Gastrocnemius medialis (tissue), 4 donors: ENCODE measurements around the gene APC2.

ENCODE experiments used
- CTCF ChIP-seq, 5 experiments: fragments of 450-650 bp in 3 of 5; fragments of 200-600 bp in 2 of 5; sonication (generic) in 2 of 5; IDR thresholded peaks in 4 of 5; conservative IDR thresholded peaks in 1 of 5; 1 replicate in 4 of 5; 2 replicates in 1 of 5; pipeline ENCODE4 v1.5.1; 2016 to 2019; ENCODE audit warnings: antibody characterized with exemption in 5 of 5, mild to moderate bottlenecking in 3 of 5, moderate library complexity in 3 of 5
- POLR2A ChIP-seq, 2 donors: fragments of 450-650 bp; IDR thresholded peaks; one replicate each; pipeline ENCODE4 v1.6.1; 2017; ENCODE audit warnings: antibody characterized with exemption in 2 of 2, mild to moderate bottlenecking in 2 of 2, moderate library complexity in 2 of 2

GRCh38 chr19:1455336-1456120 lies 5.6 kb downstream of the APC2 start:
- no peak for TF ChIP-seq POLR2A (IDR thresholded peaks at IDR 0.05)
- no peak for TF ChIP-seq CTCF (IDR thresholded peaks at IDR 0.05 in 4 of 5, conservative IDR thresholded peaks at IDR 0.05 in 1 of 5)
